Activated CD8-positive, alpha-beta memory T cell treated with anti-CD3 and anti-CD28 coated beads, Interleukin-2, amount 50 U/mL, for 24 hours (primary cell): ENCODE results near the gene EOMES.
"Not testable (repeated sequence)": the region's sequence is repeated elsewhere in the genome, so short reads cannot be mapped to it uniquely, and the experiment has no call there.

ENCODE experiments used
- DNase-seq: peaks from one replicate; pipeline ENCODE4 v3.0.0-alpha.2; 2020; ENCODE audit errors: extremely low read depth

EOMES gene

GRCh38 chr3:27721717-27722564, at the start of gene EOMES:
EOMES (minus strand) TSS chr3:27722323; CDS start chr3:27722294, 29 bp downstream.
- no peak for DNase-seq

GRCh38 chr3:27770384-27770783, 48.3 kb upstream of the EOMES start:
- not testable (repeated sequence) for DNase-seq

GRCh38 chr3:27767000-27767399, 44.9 kb upstream of the EOMES start:
- DNase-seq, result no peak

GRCh38 chr3:27758083-27758482, 36.0 kb upstream of the EOMES start:
- DNase-seq, result no peak

- no peak for DNase-seq
Measured at GRCh38 chr3:27756877-27757276, 34.8 kb upstream of the EOMES start.

GRCh38 chr3:27752926-27753325, 30.8 kb upstream of the EOMES start:
- DNase-seq, result no peak

- no peak for DNase-seq
Measured at GRCh38 chr3:27749643-27750042, 27.5 kb upstream of the EOMES start.

- DNase-seq, result no peak
Measured at GRCh38 chr3:27746838-27747237, 24.7 kb upstream of the EOMES start.

- no peak for DNase-seq
Measured at GRCh38 chr3:27740854-27741253, 18.7 kb upstream of the EOMES start.

- DNase-seq, result no peak
Measured at GRCh38 chr3:27737091-27737490, 15.0 kb upstream of the EOMES start.

GRCh38 chr3:27730774-27731659, 8.9 kb upstream of the EOMES start:
- no peak for DNase-seq

GRCh38 chr3:27729748-27730611, 7.9 kb upstream of the EOMES start:
- no peak for DNase-seq

- no peak for DNase-seq
Measured at GRCh38 chr3:27729325-27729724, 7.2 kb upstream of the EOMES start.

- no peak for DNase-seq
Measured at GRCh38 chr3:27728195-27729087, 6.3 kb upstream of the EOMES start.

- no peak for DNase-seq
Measured at GRCh38 chr3:27726240-27726639, 4.1 kb upstream of the EOMES start.

- no peak for DNase-seq
Measured at GRCh38 chr3:27724459-27725197, 2.5 kb upstream of the EOMES start.

GRCh38 chr3:27723815-27724458, 1.8 kb upstream of the EOMES start:
- DNase-seq, result no peak

- DNase-seq, result no peak
Measured at GRCh38 chr3:27723456-27723814, 1.3 kb upstream of the EOMES start.

GRCh38 chr3:27723001-27723445, 900 bp upstream of the EOMES start:
- no peak for DNase-seq
